GM12878 (cell line): ENCODE results near the gene TNFRSF14.

Experiments used
- ATF3 ChIP-seq: IDR thresholded peaks from 2 replicates; pipeline ENCODE4 v1.6.1; 2011; ENCODE audit warnings: low read depth, mild to moderate bottlenecking, low read length, moderate library complexity, borderline replicate concordance; ENCODE audit errors: extremely low read depth
- CHD1 ChIP-seq: IDR thresholded peaks from 2 replicates; pipeline ENCODE4 v1.6.1; 2012; ENCODE audit warnings: low read depth, low read length, improper control_type of control experiment
- CTCF ChIP-seq, 3 experiments: IDR thresholded peaks in 2 of 3; conservative IDR thresholded peaks in 1 of 3; 2 replicates each; pipeline ENCODE4 v1.5.1; 2011; ENCODE audit warnings: low read depth in 3 of 3, low read length in 3 of 3, mild to moderate bottlenecking in 3 of 3, control low read depth in 2 of 3, moderate library complexity in 2 of 3, inconsistent platforms in 1 of 3, mixed read lengths in 1 of 3; ENCODE audit not compliant: control insufficient read depth in 2 of 3, insufficient read depth in 1 of 3; ENCODE audit errors: extremely low read depth in 1 of 3
- E2F4 ChIP-seq: IDR thresholded peaks from 2 replicates; pipeline ENCODE4 v1.6.1; 2012; ENCODE audit warnings: low read depth, low read length, improper control_type of control experiment
- EP300 ChIP-seq, 2 experiments: fragments of 150-350 bp in 1 of 2; IDR thresholded peaks; 2 replicates each; pipeline ENCODE4 v1.6.1; 2011 to 2012; ENCODE audit warnings: low read depth in 2 of 2, low read length in 2 of 2, borderline replicate concordance in 1 of 2, improper control_type of control experiment in 1 of 2, inconsistent platforms in 1 of 2; ENCODE audit not compliant: control insufficient read depth in 1 of 2
- ETV6 ChIP-seq, 2 experiments: fragments of 450-650 bp in 1 of 2; IDR thresholded peaks in 1 of 2; conservative IDR thresholded peaks in 1 of 2; 2 replicates each; pipeline ENCODE4 v1.6.1; 2014; ENCODE audit warnings: antibody characterized with exemption in 1 of 2, borderline replicate concordance in 1 of 2, low read depth in 1 of 2, mild to moderate bottlenecking in 1 of 2, moderate library complexity in 1 of 2
- EZH2 ChIP-seq: IDR thresholded peaks from 2 replicates; pipeline ENCODE4 v1.6.1; 2012; ENCODE audit warnings: low read depth, mild to moderate bottlenecking, control low read depth, inconsistent platforms, low read length, borderline replicate concordance; ENCODE audit not compliant: control insufficient read depth
- MAX ChIP-seq: IDR thresholded peaks from 2 replicates; pipeline ENCODE4 v1.6.1; 2012; ENCODE audit warnings: low read depth, low read length, improper control_type of control experiment
- RAD21 ChIP-seq: IDR thresholded peaks from 2 replicates; pipeline ENCODE4 v1.6.1; 2011; ENCODE audit warnings: mild to moderate bottlenecking, low read depth, low read length, moderate library complexity; ENCODE audit not compliant: insufficient read depth
- REST ChIP-seq: IDR thresholded peaks from 2 replicates; pipeline ENCODE4 v1.6.1; 2012; ENCODE audit warnings: mild to moderate bottlenecking, low read depth, low read length
- SRF ChIP-seq, 2 experiments: IDR thresholded peaks; 2 replicates each; pipeline ENCODE4 v1.6.1; 2011; ENCODE audit warnings: low read depth in 2 of 2, low read length in 2 of 2, mild to moderate bottlenecking in 1 of 2, moderate library complexity in 1 of 2
- YY1 ChIP-seq: IDR thresholded peaks from 2 replicates; pipeline ENCODE4 v1.6.1; 2011; ENCODE audit warnings: low read depth, mild to moderate bottlenecking, low read length

- TF ChIP-seq CHD1: no peak
- TF ChIP-seq EP300 (IDR thresholded peaks at IDR 0.05; ENCODE audit: borderline replicate concordance in 1 of 2, control insufficient read depth in 1 of 2, low read depth in 2 of 2, low read length in 2 of 2): no peak
- no peak for TF ChIP-seq ETV6 (conservative IDR thresholded peaks at IDR 0.05 in 1 of 2, IDR thresholded peaks at IDR 0.05 in 1 of 2; ENCODE audit: borderline replicate concordance in 1 of 2, low read depth in 1 of 2)
- no peak for TF ChIP-seq EZH2
- no peak for TF ChIP-seq CTCF (IDR thresholded peaks at IDR 0.05 in 2 of 3, conservative IDR thresholded peaks at IDR 0.05 in 1 of 3; ENCODE audit: control insufficient read depth in 2 of 3, extremely low read depth in 1 of 3, insufficient read depth in 1 of 3, low read depth in 3 of 3, low read length in 3 of 3)
- TF ChIP-seq REST: no peak
- no peak for TF ChIP-seq RAD21
- no peak for TF ChIP-seq ATF3
- no peak for TF ChIP-seq MAX
- no peak for TF ChIP-seq YY1
- no peak for TF ChIP-seq E2F4
- TF ChIP-seq SRF (IDR thresholded peaks at IDR 0.05; ENCODE audit: low read depth in 2 of 2, low read length in 2 of 2): no peak
Observed at GRCh38 chr1:2557482-2558400, 1.6 kb downstream of the TNFRSF14 start.
